Activated T-helper 1 cell treated with anti-CD3 and anti-CD28 coated beads, Interleukin-12 subunit alpha, Interleukin-12 subunit beta, Interleukin-2, Interleukin-4 antibody, amounts not matched to agents 30 ng/mL and 10 ng/mL and 1 ng/mL, durations not matched to agents 14 hours and 24 hours and 36 hours (primary cell): ENCODE measurements around the gene POC1A. TPM values are rescaled to one million over a fixed set of nuclear protein-coding genes. Genes with fewer than 3 reads are reported as not detected.

ENCODE experiments used
- DNase-seq: peaks from one replicate; pipeline ENCODE4 v3.0.0; 2021; ENCODE audit warnings: low spot score
- H3K27ac Mint-ChIP-seq: one replicate; pipeline ENCODE4 v1.8.0; 2021; ENCODE audit warnings: mild to moderate bottlenecking, mixed read lengths
- H3K27me3 Mint-ChIP-seq: one replicate; pipeline ENCODE4 v1.8.0; 2022; ENCODE audit warnings: mild to moderate bottlenecking, moderate library complexity, mixed read lengths; ENCODE audit not compliant: insufficient read depth
- H3K36me3 Mint-ChIP-seq: one replicate; pipeline ENCODE4 v1.8.0; 2021; ENCODE audit warnings: low read depth, mixed read lengths
- H3K4me1 Mint-ChIP-seq: one replicate; pipeline ENCODE4 v1.8.0; 2021; ENCODE audit warnings: low read depth, mixed read lengths
- H3K4me3 Mint-ChIP-seq: one replicate; pipeline ENCODE4 v1.8.0; 2021; ENCODE audit warnings: mild to moderate bottlenecking, moderate library complexity, mixed read lengths
- H3K9me3 Mint-ChIP-seq: one replicate; pipeline ENCODE4 v1.8.0; 2021; ENCODE audit warnings: mixed read lengths
- intact Hi-C: fragments of 100-400 bp; cut with micrococcal nuclease; formaldehyde crosslinking; loops from one replicate; pipeline ENCODE4 v1.15.1; 2024
- total RNA-seq: library from RNA; stranded (reverse); gene quantifications from 2 replicates; pipeline ENCODE4 v1.2.3, GENCODE V29; 2022

POC1A gene
- total RNA-seq, 1 donor from 2014 or later = 20.3 TPM

DNA sequence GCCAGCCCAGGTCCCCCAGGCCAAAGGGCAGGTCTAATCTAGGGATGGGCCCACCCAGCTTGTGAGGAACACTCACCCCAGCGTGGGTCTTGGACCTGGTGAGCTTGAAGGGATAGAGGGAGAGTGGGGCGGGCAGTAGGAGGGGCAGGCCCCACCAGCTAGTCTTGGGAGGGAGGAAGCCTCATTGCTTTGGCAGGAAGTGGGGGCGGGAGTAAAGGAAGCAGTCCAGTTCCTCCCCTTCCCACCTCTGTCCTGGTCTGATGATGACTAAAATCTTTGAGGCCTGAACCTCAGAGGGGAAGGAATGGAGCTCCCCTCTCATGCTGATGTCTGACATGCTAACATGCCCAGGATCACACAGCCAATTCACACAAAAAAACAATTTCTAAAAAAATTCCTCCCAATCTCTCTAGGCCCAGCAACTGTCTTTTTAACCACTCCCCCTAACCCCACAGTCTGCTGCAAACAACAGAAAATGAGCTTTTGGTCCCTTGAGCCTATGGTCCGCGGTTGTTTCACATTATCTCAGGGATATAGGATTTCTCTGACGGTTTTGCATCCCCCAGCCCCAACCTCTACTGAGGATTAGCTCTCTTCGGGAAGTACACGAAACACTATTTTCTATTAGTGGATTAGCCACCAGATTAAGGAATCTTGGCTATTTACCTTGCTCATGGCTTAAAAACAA lies 67.1 kb downstream of the POC1A start:
- no peak for DNase-seq
- no peaks in the 10 kb centered on the region for H3K9me3 Mint-ChIP-seq
- H3K4me3 Mint-ChIP-seq = no peak overlapping the region
- intact Hi-C loops = no loop called here
- peaks cover 1% of the 10 kb centered on the region for H3K36me3 Mint-ChIP-seq
- H3K4me1 Mint-ChIP-seq = peaks cover 31% of the 10 kb centered on the region
- peak overlapping the region; percentile 79 for H3K27ac Mint-ChIP-seq
- no peaks in the 10 kb centered on the region for H3K27me3 Mint-ChIP-seq

DNA sequence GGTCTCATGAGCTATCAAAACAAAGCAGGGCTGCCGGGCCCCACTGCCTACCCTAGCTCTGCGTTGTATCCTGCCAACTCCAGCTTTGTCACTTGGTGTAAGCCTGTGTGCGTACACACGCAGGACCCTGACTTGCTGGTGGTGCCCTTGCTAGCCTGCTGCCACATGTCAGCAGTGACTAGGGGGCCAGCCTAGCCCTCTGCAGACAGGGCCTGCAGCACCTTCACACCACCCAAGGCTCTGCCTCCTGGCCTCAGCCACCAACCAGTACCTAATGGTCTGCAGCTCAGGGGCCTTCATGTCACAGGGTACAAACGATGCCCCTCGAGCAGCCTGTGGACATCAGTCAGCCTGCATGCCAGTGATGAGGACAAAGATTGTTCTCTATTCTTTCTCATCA lies 67.8 kb downstream of the POC1A start:
- intact Hi-C loops = no loop called here
- no peak for DNase-seq
- peak overlapping the region; percentile 79 for H3K27ac Mint-ChIP-seq
- no peaks in the 10 kb centered on the region for H3K9me3 Mint-ChIP-seq
- H3K4me1 Mint-ChIP-seq = peaks cover 31% of the 10 kb centered on the region
- no peaks in the 10 kb centered on the region for H3K36me3 Mint-ChIP-seq
- H3K27me3 Mint-ChIP-seq = no peaks in the 10 kb centered on the region
- H3K4me3 Mint-ChIP-seq = no peak overlapping the region

DNA sequence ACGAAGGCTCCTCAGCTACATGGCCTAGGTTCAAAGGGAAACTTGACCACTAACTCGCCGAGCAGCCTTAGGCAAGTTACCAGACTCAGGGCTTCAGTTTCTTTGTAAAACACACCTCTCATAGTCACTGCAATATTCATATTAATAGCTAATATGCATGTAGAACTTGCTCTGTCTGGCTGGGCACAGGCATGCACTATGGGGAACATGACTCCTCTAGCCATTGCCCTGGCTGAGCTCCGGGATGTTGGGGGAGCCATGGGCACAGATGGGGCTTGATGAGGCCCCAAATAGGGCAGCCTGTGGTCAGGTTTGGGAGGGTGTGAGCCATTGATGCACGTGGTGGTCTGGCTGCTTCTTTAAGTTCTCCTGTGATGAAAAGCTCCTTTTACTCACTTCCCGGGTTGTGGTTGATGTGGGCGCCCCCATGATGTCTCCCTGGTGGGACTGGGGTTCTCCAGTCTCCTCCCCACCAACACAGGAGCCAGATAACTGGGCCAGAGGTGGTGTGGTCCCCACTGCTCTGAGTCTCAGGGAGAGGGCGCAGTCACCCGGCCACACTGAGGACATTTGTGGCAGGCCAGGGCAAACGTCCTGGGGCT lies 68.4 kb downstream of the POC1A start:
- H3K4me3 Mint-ChIP-seq = no peak overlapping the region
- H3K36me3 Mint-ChIP-seq = no peaks in the 10 kb centered on the region
- no peaks in the 10 kb centered on the region for H3K27me3 Mint-ChIP-seq
- intact Hi-C loops = no loop called here
- no peak for DNase-seq
- no peaks in the 10 kb centered on the region for H3K9me3 Mint-ChIP-seq
- peak overlapping the region; percentile 64 for H3K27ac Mint-ChIP-seq
- peaks cover 31% of the 10 kb centered on the region for H3K4me1 Mint-ChIP-seq

DNA sequence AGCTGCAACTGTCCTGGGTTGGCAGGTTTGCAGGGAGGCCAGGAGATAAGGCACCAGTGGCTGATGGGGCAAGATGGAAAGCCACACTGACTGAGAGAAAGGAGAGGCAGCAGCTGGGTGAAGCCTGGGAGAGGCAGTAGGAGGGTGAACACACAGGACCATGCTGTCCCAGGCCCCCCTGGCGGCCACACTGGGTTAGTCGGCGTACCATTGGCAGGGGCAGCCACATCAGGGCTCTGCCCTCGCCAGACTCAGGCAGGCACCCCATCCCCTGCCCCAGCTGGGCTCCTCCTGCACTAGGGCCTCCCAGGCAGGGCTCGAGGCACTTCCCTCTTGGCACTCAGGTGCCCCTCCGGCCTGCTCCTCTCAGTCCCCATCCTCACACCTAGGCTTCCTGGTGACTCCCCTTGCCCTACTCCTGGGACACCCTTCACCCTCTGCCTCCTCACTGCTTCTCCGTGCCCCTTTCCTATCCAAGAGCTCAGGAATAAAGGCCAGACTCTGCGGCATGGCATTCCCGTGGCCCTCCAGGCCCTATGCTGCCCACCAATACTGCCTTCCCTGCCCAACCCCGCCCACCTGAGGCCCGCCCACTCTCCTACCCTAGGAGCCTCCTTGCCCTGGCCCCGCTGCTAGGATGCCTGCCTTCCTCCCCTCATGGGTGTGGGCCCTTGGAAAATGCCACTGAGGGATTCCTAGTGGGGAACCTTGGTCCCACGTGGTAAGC lies 69.1 kb downstream of the POC1A start:
- Mint-ChIP-seq H3K27ac (no peak overlapping the region), H3K4me1 (peaks cover 31% of the 10 kb centered on the region), H3K36me3 (no peaks in the 10 kb centered on the region), H3K27me3 (no peaks in the 10 kb centered on the region), H3K9me3 (no peaks in the 10 kb centered on the region), H3K4me3 (no peak overlapping the region)
- intact Hi-C loops = no loop called here
- DNase-seq = no peak

DNA sequence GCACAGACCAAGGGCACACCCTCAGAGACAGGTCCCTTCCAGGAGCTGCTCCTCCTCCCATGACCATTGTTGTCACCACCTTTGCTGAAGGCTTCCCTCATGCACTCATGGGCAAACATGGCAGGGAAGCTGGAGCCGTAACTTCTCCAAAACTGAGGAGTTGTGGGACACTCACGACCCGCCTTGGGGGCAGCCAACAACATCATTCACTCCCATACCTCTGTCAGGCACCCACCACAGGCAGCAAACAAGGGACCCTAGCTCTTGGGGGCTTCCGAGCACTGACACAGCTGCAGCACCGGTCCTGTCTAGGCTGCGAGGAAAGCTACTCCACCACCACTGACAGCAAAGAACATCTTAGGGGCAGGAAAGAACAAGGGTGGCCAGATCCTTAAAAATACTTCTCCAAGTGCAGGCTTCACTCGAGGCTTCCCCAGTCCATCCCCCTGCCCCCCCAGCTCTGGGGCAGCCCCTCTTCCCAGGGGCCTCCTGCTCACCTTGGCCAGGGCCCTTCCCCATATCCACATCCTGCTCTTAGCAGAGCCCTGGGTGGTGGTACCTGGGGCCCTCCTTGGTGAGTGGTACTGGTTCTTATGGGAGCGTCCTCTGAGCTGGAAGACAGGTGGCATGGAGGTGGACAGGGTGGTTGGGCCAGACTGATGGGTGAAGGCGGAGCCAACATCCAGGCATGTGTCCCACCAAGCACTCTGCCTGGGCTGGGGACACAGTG lies 69.8 kb downstream of the POC1A start:
- Mint-ChIP-seq H3K36me3 (no peaks in the 10 kb centered on the region), H3K4me1 (peaks cover 31% of the 10 kb centered on the region), H3K27ac (no peak overlapping the region), H3K9me3 (no peaks in the 10 kb centered on the region), H3K27me3 (no peaks in the 10 kb centered on the region), H3K4me3 (no peak overlapping the region)
- intact Hi-C loops = no loop called here
- DNase-seq = no peak

DNA sequence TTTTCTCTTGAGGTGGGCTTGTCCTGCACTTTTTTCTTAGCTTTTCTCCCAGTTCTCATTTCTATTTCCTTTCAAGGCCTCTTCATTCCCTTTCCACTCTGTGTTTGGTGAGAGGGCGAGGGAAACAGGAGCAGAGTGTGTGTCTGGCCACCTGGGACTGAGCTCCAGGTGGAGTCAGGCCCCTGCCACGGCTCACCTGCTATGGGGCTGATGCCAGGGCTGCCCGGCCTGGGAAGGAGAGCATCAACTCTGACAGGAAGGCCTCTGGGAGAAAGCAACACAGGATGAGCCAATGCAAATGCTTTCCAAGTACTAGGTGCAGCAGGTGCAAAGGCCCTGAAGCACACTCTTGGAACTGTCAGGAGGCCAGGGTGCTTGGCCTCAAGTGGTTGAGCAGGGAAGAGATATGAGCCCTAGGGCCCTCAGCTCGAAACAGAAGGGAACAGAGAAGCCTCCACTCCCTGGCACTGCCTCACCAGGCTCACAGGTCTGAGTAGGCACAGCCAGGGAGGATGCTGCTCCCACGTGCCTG lies 70.6 kb downstream of the POC1A start:
- Mint-ChIP-seq H3K9me3 (no peaks in the 10 kb centered on the region), H3K27ac (no peak overlapping the region), H3K4me1 (peaks cover 31% of the 10 kb centered on the region), H3K4me3 (no peak overlapping the region), H3K27me3 (no peaks in the 10 kb centered on the region), H3K36me3 (no peaks in the 10 kb centered on the region)
- DNase-seq = no peak
- intact Hi-C loops = no loop called here

DNA sequence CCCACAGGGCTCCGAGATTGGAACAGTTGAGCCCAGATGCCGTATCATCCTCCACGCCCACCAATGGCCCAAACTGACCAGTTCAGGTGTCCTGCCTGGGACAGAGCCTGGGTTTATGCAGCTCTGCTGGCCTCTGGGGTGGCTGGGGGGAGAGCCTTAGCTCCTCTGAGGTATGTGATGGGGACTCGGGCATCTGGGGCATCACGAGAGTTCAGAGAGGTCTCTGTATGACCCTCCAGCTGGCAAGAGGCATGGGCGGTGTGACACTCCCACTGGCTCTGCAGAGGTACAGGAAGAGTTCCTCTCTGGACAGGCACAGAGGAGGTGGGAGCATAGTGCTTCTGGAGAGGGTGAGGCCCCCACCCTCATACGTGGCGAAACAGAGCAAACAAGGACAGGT lies 71.3 kb downstream of the POC1A start:
- no peak overlapping the region for H3K27ac Mint-ChIP-seq
- no peak for DNase-seq
- H3K4me3 Mint-ChIP-seq = no peak overlapping the region
- H3K27me3 Mint-ChIP-seq = no peaks in the 10 kb centered on the region
- H3K9me3 Mint-ChIP-seq = no peaks in the 10 kb centered on the region
- intact Hi-C loops = no loop called here
- peaks cover 26% of the 10 kb centered on the region for H3K4me1 Mint-ChIP-seq
- no peaks in the 10 kb centered on the region for H3K36me3 Mint-ChIP-seq

DNA sequence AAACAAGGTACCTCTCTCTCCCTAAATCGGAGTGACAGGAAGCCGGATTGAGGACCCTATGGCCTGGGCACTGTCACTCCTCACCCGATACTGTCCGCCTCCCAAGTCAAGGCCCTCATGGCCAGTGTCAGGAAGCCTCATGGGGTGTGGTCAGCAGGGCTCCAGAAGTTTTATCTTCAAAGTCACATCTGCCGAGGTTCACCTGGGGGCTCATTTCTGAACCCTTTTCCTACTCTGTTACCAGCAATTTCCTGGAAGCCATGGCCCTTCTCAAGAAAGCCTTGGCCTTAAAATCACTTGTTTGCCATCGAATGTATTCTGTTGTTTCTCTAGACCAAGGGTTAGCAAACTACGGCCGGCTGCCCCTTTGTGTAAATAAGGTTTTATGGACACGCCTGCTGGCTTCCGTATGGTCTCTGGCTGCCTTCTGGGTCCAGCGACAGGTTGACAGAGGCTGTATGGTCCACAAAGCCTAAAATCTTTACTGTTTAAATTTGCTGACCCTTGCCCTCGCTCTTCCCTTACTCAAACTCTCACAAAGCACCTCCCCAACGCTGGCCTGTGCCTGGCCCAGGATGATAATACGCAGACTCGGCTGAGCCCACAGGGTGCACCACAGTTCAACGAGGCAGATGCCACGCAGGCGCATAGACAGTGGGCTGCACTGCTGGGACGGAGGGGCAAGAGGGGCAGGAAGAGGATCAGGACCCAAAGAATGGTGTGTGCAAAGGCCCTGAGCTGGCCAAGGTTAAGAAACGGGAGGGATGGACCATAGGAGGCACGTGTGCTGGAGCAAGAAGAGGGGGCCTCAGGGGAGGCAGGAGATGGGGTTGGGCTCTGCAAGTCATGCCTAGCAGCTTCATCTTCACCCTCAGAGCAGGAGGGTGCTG lies 73.1 kb downstream of the POC1A start:
- no peaks in the 10 kb centered on the region for H3K36me3 Mint-ChIP-seq
- H3K4me1 Mint-ChIP-seq = peaks cover 7% of the 10 kb centered on the region
- intact Hi-C loops = no loop called here
- DNase-seq = no peak
- H3K4me3 Mint-ChIP-seq = no peak overlapping the region
- no peak overlapping the region for H3K27ac Mint-ChIP-seq
- no peaks in the 10 kb centered on the region for H3K27me3 Mint-ChIP-seq
- no peaks in the 10 kb centered on the region for H3K9me3 Mint-ChIP-seq

DNA sequence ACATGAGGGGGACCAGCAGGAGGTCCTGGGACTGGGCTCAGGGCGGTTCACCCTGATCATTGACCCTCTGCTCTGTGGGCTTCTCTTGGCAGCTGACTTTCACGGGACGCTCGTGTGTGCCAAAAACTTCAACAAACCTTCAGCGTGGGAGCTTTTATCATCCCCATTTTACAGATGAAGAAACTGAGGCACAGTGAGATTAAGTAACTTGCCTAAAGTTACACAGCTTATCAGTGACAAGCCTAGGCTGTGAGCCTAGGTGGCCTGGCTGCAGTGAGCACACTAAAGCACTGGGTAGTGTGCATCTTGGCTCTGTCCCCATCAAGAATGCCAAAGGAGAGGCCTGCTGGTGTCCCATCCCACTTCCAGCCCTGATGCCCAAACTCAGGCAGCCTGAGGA lies 74.3 kb downstream of the POC1A start:
- no peaks in the 10 kb centered on the region for H3K27me3 Mint-ChIP-seq
- H3K4me1 Mint-ChIP-seq = no peaks in the 10 kb centered on the region
- intact Hi-C loops = no loop called here
- H3K9me3 Mint-ChIP-seq = no peaks in the 10 kb centered on the region
- no peaks in the 10 kb centered on the region for H3K36me3 Mint-ChIP-seq
- H3K4me3 Mint-ChIP-seq = no peak overlapping the region
- DNase-seq = no peak
- H3K27ac Mint-ChIP-seq = no peak overlapping the region

DNA sequence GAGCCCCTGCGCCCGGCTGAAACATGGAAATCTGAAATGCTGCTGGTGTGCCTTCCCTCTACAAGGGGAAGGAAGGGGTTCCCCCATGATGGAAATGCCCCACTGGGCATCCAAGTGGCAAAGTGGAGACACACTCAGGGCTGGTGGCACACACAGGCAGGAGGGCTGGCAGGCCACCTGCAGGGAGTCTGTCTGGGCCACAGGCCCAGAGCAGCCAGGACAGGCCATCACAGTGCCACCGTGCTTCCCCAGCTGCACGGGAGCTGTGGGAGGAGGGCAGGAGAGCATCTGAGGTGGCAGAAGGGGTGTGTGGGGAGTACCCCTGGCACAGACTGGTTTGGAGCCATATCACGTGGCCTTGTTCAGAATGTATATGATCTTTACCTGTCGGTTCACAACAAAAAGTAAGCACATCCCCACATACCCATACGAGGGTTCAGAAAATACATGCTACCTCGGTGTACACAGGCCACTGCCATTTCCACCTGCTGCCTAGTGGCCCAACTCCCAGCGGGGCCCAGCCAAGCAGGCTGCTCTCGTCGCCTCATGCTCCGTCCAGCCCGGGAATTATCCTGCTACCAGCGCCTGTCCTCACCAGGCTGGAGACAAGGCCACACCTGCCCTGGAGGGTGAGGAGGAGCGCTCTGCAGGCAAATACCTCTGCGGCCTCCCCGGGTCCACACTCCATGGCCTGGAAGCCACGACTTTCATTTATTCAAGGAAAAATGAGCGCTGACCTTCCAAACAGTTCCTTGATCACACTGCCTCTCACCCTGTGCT lies 75.3 kb downstream of the POC1A start:
- intact Hi-C loops = no loop called here
- no peaks in the 10 kb centered on the region for H3K9me3 Mint-ChIP-seq
- no peak overlapping the region for H3K27ac Mint-ChIP-seq
- H3K4me3 Mint-ChIP-seq = no peak overlapping the region
- H3K4me1 Mint-ChIP-seq = no peaks in the 10 kb centered on the region
- DNase-seq = no peak
- H3K36me3 Mint-ChIP-seq = no peaks in the 10 kb centered on the region
- H3K27me3 Mint-ChIP-seq = no peaks in the 10 kb centered on the region

DNA sequence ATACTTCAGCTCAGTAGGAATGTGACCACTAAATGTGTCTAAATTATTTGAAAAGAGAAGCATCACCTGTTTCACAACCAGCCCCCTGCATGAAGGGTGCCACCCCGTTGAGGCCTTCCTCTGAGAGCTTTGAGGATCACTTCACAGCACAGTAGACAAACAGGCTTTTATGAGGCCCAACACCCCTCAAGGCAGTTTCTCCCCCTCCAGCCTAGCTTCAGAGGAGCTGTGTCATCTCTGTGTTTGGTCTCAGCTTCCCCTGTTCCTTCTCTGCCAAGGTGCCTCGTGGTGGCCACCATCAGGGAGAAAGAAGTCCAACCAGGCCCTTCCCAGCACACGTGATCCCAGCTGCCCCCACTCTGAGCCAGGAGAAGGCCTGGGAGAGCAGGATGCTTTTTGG lies 76.3 kb downstream of the POC1A start:
- intact Hi-C loops = no loop called here
- Mint-ChIP-seq H3K9me3 (no peaks in the 10 kb centered on the region), H3K4me3 (no peak overlapping the region), H3K27me3 (no peaks in the 10 kb centered on the region), H3K36me3 (no peaks in the 10 kb centered on the region), H3K27ac (no peak overlapping the region), H3K4me1 (no peaks in the 10 kb centered on the region)
- DNase-seq = no peak
